AG09319 (cell line): ENCODE results near the gene AGBL1.

Source experiments
- DNase-seq: peaks from one replicate; pipeline ENCODE4 v3.0.0-alpha.2; 2010; ENCODE audit warnings: low read depth; ENCODE audit errors: extremely low read depth
- CTCF ChIP-seq: IDR thresholded peaks from 2 replicates; pipeline ENCODE4 v1.5.1; 2011; ENCODE audit warnings: low read depth, mild to moderate bottlenecking, inconsistent platforms, low read length, moderate library complexity

Gene AGBL1

GRCh38 chr15:86797135-86797534 lies 717.5 kb downstream of the AGBL1 start:
- no peak for DNase-seq

GRCh38 chr15:86799226-86799625 lies 719.6 kb downstream of the AGBL1 start:
- TF ChIP-seq CTCF, result no peak
- DNase-seq, result no peak

More at GRCh38 chr15:86797135-86797534, 717.5 kb downstream of the AGBL1 start:
- no peak for TF ChIP-seq CTCF

GRCh38 chr15:86802244-86802643 lies 722.6 kb downstream of the AGBL1 start:
- TF ChIP-seq CTCF, result no peak
- DNase-seq, result no peak

GRCh38 chr15:86804406-86804805 lies 724.7 kb downstream of the AGBL1 start:
- no peak for TF ChIP-seq CTCF
- no peak for DNase-seq

GRCh38 chr15:86810329-86810728 lies 730.7 kb downstream of the AGBL1 start:
- no peak for DNase-seq
- TF ChIP-seq CTCF, result no peak

- no peak for TF ChIP-seq CTCF
- no peak for DNase-seq
These were observed 734.2 kb downstream of the AGBL1 start for GRCh38 chr15:86813892-86814291.

- TF ChIP-seq CTCF, result no peak
- no peak for DNase-seq
These were observed 749.6 kb downstream of the AGBL1 start for GRCh38 chr15:86829245-86829644.
